ENCODE measurements around the gene ZNF554. TPM values are rescaled to one million over a fixed set of nuclear protein-coding genes. Genes with fewer than 3 reads are reported as not detected.
"Not testable (repeated sequence)": the region's sequence is repeated elsewhere in the genome, so short reads cannot be mapped to it uniquely, and the experiment has no call there.

The ZNF554 gene
- total RNA-seq, 2 donors from 2014 or later: 2.4 to 3.5 TPM

DNA sequence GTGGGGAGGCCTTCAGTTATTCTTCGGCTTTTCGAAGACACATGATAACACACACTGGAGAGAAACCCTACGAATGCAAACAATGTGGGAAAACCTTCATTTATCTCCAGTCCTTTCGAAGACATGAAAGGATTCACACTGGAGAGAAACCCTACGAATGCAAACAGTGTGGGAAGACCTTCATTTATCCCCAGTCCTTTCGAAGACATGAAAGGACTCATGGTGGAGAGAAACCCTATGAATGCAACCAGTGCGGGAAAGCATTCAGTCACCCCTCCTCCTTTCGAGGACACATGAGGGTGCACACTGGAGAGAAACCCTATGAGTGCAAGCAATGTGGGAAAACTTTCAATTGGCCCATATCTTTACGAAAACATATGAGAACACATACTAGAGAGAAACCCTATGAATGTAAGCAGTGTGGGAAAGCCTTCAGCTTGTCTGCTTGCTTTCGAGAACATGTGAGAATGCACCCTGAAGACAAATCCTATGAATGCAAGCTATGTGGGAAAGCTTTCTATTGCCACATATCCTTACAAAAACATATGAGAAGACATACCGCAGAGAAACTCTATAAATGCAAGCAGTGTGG, 33.4 kb downstream of the ZNF554 start:
- no peak for DNase-seq (ENCODE audit: low spot score)
- intact Hi-C loops (cut with DNase I): loop anchor here in 1 of 2 donors (10.0 kb wide), 1 partner anchor 82 kb away; no protein-coding TSS in a partner anchor

DNA sequence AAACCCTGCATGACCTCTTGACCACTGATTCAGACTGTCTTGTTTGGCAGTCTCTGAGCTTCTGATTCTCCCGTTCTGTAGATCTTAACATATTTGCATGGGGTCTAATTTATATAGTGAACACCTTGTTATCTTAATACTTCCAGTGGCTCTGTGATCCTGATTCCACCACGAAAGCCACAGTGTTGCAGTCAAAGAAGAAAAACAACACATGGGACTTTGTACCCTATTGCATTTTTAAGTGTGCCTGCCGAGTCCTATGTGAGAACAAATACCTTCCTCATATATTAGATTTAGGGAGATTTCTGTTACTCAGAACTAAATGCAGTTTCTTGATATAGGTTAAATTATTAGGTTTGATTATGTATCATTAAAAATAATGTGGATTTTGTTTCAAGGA, 35.2 kb downstream of the ZNF554 start:
- no peak for DNase-seq (ENCODE audit: low spot score)
- intact Hi-C loops (cut with DNase I): loop anchor here in 1 of 2 donors (10.0 kb wide), 1 partner anchor 80 kb away; no protein-coding TSS in a partner anchor

DNA sequence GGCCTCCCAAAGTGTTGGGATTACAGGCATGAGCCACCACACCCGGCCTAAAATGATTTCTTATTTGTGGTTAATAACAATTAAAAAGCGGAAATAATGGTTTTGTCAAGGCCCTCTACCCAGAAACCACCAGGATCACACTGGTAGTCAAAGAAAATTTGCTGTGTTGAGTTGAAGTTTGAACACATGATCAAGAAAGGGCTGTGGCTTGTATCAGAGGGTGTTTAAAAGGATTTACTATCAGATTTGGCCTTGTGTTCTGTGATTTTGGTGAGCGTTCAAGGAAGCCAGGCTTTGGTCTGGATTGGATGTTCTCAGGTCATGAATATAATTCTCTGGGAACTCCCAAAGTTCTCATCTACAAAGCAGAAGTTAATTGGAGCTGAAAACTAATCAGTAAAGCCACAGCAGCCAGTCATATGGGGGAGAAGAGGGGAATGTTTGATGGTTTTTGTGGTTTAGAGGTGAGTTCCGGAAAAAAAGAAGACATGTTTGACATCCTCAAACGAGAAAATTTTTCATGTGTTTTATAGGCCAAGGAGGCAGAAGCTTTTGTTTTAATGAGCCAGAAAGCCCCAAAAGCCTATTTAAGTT, 36.9 kb downstream of the ZNF554 start:
- intact Hi-C loops (cut with DNase I): loop anchor here in 1 of 2 donors (1.0 to 10.0 kb wide), 2 partner anchors 37 to 78 kb away; partner anchors contain the start of gene ZNF554
- no peak for DNase-seq (ENCODE audit: low spot score)

DNA sequence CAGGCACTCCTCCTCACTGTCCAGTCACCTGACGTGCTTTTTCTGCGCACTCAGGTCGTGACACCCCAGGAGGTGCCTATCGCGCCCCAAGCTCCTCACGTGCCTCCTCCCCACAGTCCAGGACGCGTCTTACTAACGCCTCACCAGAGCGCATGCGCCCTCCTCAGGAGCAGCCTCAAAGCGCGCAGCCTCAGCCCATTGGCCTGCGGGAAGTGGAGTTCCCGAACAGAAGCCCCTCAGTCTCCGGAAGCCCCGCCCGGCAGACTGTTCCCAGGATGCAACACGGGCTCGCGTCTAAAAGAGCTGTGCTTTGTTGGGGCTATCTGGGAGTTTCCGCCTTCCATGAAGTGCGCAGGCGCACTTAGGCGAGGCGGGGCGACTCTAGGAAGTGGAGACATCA, 39.2 kb downstream of the ZNF554 start:
- intact Hi-C loops (cut with DNase I): loop anchor here in 1 of 2 donors (10.0 kb wide), 1 partner anchor 76 kb away; no protein-coding TSS in a partner anchor
- no peak for DNase-seq (ENCODE audit: low spot score)

DNA sequence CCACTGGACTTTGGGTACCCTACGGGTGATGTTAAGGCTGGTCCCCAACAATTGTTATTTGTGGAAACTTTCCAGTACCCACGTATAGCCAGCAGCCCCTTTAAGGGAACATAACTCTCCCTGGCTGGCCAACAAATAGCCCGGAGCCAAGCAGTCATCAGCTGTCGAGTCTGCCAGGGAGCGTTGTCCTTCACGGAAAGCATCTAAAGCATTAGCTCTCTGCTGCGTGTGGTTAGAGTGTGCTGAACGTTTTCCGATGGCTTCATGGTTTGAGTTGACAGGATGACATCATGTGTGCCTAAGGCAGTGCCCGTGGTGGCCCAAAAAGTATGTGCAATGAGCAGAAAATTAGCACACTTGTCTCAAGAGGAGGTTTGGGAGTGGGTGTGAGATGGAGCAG, 44.1 kb downstream of the ZNF554 start:
- DNase-seq (ENCODE audit: low spot score): no peak
- intact Hi-C loops (cut with DNase I): no loop called here

DNA sequence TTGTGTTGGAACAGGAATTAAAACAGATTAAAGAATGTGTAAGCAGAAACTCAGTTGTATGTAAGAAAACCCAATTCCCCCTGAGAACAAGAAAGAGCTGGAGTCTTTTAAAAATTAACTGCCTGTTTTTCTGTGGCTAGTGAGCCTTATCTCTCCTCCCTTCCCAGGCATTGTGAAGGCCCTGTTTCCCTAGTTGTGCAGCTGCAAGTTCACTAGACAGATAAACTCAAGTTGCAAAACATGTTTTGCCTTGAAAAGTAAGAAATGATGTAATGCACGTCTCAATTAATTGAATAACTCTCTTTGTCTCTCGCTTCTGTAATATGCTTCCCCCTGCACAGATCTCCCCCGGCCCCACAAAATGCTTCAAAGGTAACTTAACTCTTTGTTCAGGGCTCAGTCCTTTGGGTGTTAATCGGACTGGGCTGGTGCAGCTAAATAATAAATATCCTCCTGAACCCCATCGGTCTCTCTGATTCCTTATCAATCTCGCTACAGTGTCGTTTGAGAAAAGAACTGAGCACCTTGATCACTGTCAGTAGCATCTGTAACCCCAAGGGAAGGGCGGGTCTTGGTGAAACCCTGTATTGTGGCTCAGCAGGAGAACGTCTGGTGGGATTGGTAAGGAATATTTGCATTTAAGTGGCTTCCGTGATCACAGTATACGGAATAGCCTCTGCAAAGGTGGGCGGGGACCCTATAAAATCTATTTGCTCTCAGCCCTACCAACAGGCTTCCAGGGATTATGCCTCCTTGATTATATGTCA, 45.8 kb downstream of the ZNF554 start:
- intact Hi-C loops (cut with DNase I): no loop called here
- DNase-seq (ENCODE audit: low spot score): no peak

DNA sequence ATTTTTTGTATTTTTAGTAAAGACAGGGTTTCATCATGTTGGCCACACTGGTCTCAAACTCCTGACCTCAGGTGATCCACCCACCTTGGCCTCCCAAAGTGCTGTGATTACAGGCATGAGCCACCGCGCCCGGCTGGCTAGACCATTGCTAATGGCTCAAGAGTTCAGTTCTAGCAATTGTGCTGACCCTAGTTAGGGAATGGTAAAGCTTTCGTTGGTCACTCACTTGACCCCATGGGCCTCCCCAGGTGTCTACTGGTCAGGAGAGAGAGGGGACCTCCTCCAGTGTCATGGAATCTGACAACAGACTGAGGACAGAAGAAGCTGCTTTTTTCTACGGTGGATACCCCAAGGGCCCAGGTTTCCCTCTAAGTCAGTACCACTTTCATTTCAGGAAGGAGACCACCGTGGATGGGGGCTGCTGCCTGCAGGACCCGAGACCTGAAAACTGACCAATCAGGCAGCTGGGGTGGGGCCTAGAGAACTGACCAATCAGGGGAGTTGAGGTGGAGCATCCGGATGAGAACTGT, 46.9 kb downstream of the ZNF554 start:
- no peak for DNase-seq (ENCODE audit: low spot score)
- intact Hi-C loops (cut with DNase I): no loop called here

DNA sequence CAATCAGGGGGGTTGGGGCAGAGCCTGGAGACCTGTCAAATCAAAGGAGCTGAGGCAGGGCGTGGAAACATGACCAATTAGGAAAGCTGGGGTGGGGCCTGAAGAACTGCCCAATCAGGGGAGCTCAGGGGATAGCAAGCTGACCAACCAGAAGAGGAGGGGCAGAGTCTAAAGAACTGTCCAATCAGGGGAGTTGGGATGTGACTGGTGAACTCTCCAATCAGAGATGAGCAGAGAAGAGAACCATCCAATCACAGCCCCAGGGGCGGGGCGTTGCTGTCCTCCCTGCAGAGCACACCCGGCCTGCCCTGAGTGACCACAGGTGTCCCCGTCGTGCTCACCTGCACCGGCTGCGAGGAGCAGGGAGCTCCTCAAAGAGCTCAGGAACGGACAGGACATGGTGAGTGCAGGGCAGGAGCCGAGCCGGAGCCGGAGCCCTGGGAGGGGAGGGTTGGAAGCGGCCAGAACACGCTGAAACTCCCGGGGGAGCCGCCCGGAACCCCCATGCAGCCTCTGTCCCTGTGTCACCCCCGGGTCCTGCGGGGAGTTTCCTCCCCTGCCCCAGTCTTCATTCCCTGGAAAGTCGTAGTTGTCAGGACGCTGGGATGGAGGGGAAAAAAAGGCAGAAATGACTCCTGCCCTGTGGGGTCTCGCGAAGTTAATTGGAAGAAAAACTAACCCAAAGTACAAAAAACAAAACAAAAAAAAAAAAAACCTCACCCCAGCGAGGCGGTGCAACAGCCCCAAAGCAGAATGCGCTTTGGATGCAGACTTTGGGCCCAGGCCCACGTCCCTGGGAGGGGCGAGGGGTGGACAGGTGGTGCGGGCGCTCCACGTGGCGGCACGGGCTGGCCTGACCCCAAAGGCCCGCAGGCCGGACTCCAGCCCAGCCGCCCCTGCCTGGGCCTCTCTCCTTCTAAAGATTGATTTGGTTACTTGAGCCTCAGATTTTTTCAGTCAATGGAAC, 47.6 kb downstream of the ZNF554 start, which contains the start of gene ZNF556:
TSS of gene ZNF556 (plus strand) at position 311 of the 967 bp plus-strand sequence. CDS start at position 398, 87 bp downstream.
- intact Hi-C loops (cut with DNase I): no loop called here
- DNase-seq (ENCODE audit: low spot score): no peak

DNA sequence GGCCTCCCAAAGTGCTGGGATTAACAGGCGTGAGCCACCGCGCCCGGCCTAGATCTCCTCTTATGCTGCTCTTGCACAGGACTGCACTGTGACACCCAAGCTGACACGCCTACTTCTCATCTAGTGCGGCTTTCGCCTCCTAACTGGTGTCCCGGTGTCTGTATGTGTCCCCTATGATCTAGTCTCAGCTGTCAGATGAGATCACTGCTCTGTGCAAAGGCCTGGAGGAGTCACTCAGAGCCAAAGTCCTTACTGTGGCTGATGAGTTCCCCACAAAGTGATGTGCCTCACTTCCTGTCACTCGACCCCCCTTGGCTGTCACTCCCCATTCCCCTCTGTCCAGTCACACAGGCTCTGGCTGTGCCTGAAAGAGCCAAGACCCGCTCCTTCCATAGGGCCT, 50.0 kb downstream of the ZNF554 start:
- no peak for DNase-seq (ENCODE audit: low spot score)
- intact Hi-C loops (cut with DNase I): loop anchor here in 1 of 2 donors (2.0 kb wide), 1 partner anchor 423 kb away; no protein-coding TSS in a partner anchor

DNA sequence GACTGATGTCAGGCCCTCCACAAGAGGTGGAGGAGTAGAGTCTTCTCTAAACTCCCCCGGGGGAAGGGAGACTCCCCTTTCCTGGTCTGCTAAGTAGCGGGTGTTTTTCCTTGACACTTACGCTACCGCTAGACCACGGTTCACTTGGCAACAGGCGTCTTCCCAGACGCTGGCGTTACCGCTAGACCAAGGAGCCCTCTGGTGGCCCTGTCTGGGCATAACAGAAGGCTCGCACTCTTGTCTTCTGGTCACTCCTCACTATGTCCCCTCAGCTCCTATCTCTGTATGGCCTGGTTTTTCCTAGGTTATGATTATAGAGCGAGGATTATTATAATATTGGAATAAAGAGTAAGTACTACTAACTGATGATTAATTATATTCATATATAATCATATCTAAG, 52.5 kb downstream of the ZNF554 start:
- DNase-seq (ENCODE audit: low spot score); intact Hi-C loops (cut with DNase I): not testable (repeated sequence)

DNA sequence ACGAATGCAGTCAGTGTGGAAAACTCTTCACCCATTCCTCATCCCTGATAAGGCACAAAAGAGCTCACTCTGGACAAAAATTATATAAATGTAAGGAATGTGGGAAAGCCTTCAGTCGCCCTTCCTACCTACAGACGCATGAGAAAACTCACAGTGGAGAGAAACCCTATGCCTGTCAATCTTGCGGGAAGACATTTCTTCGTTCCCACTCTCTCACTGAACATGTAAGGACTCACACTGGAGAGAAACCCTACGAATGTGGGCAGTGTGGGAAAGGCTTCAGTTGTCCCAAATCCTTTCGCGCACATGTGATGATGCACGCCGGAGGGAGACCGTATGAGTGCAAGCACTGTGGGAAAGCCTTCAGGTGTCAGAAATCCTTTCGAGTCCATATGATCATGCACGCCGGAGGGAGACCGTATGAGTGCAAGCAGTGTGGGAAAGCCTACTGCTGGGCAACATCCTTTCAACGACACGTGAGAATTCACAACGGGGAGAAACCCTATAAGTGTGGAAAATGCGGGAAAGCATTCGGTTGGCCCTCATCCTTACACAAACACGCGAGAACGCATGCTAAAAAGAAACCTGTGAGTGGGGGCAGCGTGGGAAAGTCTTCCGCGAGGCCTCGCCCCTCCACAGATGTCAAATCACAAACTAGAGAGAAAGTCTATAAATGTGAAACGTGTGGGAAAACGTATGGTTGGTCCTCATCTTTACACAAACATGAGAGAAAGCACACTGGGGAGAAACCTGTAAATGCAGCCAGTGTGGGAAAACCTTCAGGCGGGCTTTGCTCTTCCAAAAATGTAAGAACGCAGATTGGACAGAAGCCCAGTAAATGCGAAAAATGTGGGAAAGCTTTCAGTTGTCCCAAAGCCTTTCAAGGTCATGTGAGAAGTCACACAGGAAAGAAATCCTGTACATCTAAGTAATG, 58.0 kb downstream of the ZNF554 start:
- intact Hi-C loops (cut with DNase I): no loop called here
- DNase-seq (ENCODE audit: low spot score): no peak

DNA sequence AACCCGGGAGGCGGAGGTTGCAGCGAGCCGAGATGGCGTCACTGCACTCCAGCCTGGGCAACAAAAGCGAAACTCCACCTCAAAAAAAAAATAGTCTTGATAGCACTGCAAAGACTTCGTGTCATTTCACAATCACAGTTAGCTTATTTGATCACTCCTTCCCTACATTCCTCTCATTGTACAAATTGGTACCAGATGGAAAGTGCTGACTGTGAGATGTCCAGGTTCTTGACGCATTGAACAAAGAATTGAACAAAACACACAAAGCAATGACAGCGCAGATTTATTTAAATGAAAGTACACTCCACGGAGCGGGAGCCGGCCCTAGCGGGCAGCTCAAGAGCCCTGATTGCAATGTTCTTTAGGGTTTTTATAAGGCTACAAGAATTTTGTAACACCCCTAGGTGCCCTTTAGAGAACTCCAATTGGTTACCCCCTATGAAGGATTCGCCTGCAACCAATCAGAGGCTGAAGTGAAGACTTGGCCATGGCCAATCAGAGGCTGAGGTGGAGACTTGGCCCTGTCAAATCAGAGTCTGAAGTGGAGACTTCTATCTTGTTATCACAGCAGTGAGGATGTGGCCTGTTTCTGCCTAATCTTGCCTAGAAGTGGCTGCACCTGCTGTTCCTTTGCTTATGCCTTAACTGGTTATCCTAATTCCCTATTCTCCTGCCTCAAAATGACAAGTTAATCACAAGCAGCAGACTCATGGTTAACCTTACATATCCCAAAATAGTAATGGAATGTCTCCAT, 64.2 kb downstream of the ZNF554 start:
- DNase-seq (ENCODE audit: low spot score): no peak
- intact Hi-C loops (cut with DNase I): no loop called here

DNA sequence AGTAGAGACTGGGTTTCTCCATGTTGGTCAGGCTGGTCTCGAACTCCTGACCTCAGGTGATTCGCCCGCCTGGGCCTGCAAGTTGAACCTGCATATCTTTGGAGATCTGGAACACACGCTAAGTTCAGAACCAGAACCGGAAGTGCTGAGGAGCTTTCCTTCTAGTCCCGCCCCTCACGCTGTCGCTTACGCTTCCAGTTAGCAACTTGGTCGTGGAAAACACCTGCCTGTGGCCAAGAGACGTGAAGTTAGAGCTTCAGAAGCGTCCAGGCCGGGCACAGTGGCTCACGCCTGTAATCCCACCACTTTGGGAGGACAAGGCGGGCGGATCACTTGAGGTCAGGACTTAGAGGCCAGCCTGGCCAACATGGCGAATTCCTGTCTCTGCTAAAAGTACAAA, 66.1 kb downstream of the ZNF554 start:
- intact Hi-C loops (cut with DNase I): no loop called here
- no peak for DNase-seq (ENCODE audit: low spot score)
